HCT116 (cell line): ENCODE results near the gene ANXA5. TPM values are rescaled to one million over a fixed set of nuclear protein-coding genes. Genes with fewer than 3 reads are reported as not detected.
"Not testable (repeated sequence)": the region's sequence is repeated elsewhere in the genome, so short reads cannot be mapped to it uniquely, and the experiment has no call there.

Experiments used
- ATAC-seq: fragments of 200-7000 bp; cut with Tn5 transposase; 2 replicates; pipeline ENCODE4 v1.9.1; 2020; ENCODE audit warnings: mild to moderate bottlenecking, moderate library complexity
- BruUV-seq: library from RNA; stranded (reverse); fragments of 400-500 nt; replicated peaks from 2 replicates; lab custom pipeline; 2021; lab: Mats Ljungman, UMichigan
- CTCF ChIA-PET: fragments of 300-600 bp; sonication (Branson Sonifier 250); formaldehyde crosslinking; loops from one replicate; lab custom pipeline; 2021; ENCODE audit warnings: antibody characterized with exemption; lab: Charles Lee
- POLR2A ChIA-PET: fragments of 300-600, 350-600 bp; sonication (Branson Sonifier 250); formaldehyde crosslinking; loops from one replicate; lab custom pipeline; 2021; ENCODE audit warnings: antibody characterized with exemption; lab: Charles Lee
- RAD21 ChIA-PET, 2 experiments: fragments of 300-600 bp; sonication (Branson Sonifier 250); formaldehyde crosslinking; loops; one replicate each; lab custom pipeline; 2023; ENCODE audit warnings: low total read pairs in 2 of 2; ENCODE audit not compliant: uncharacterized antibody in 2 of 2, unreplicated experiment in 2 of 2, low non-redundant PET in 1 of 2; lab: Charles Lee
- DNase-seq: peaks from one replicate; pipeline ENCODE4 v3.0.0-alpha.2; 2010; ENCODE audit warnings: low read depth, low spot score
- H2AFZ ChIP-seq: fragments of 200-600 bp; shearing (Covaris generic), sonication (generic); 2 replicates; pipeline ENCODE4 v1.6.1; 2017; ENCODE audit warnings: low read depth, mixed run types, mixed read lengths, antibody characterized with exemption, low read length; ENCODE audit not compliant: poor library complexity, severe bottlenecking
- H3K27ac ChIP-seq: 2 replicates; pipeline ENCODE4 v1.5.1; 2012; ENCODE audit warnings: low read depth, low read length
- H3K27me3 ChIP-seq: fragments of 200-600 bp; sonication (generic); 2 replicates; pipeline ENCODE4 v1.6.1; 2016; ENCODE audit warnings: mixed run types, low read length, mixed read lengths; ENCODE audit not compliant: insufficient read depth
- H3K36me3 ChIP-seq, 2 experiments: fragments of 200-500 bp in 1 of 2; fragments of 200-600 bp in 1 of 2; sonication (Bioruptor generic) in 1 of 2; sonication (generic) in 1 of 2; 2 replicates each; pipeline versions ENCODE4 v1.5.1 to v1.6.1; 2014 to 2016; ENCODE audit warnings: low read length in 2 of 2, inconsistent platforms in 1 of 2, mixed read lengths in 1 of 2, mixed run types in 1 of 2; ENCODE audit not compliant: insufficient read depth in 2 of 2, control insufficient read depth in 1 of 2
- H3K4me1 ChIP-seq, 2 experiments: fragments of 200-600 bp in 1 of 2; sonication (generic) in 1 of 2; 2 replicates each; pipeline versions ENCODE4 v1.5.1 to v1.6.1; 2012 to 2017; ENCODE audit warnings: low read length in 2 of 2, inconsistent platforms in 1 of 2, mild to moderate bottlenecking in 1 of 2, mixed read lengths in 1 of 2, mixed run types in 1 of 2, moderate library complexity in 1 of 2; ENCODE audit not compliant: insufficient read depth in 2 of 2, control insufficient read depth in 1 of 2
- H3K4me2 ChIP-seq: fragments of 200-600 bp; sonication (generic); 2 replicates; pipeline ENCODE4 v1.6.1; 2017; ENCODE audit warnings: mixed run types, low read length, mixed read lengths
- H3K4me3 ChIP-seq, 2 experiments: fragments of 200-600 bp in 1 of 2; sonication (generic) in 1 of 2; replicated peaks in 1 of 2; 2 replicates each; pipeline ENCODE4 v1.5.1; 2011 to 2016; ENCODE audit warnings: low read length in 2 of 2, control low read depth in 1 of 2, low read depth in 1 of 2, mild to moderate bottlenecking in 1 of 2, mixed read lengths in 1 of 2, mixed run types in 1 of 2
- H3K79me2 ChIP-seq: fragments of 200-600 bp; sonication (generic); 2 replicates; pipeline ENCODE4 v1.6.1; 2017; ENCODE audit warnings: mild to moderate bottlenecking, mixed run types, low read length, moderate library complexity, mixed read lengths; ENCODE audit not compliant: insufficient read depth
- H3K9ac ChIP-seq: fragments of 200-600 bp; sonication (generic); 2 replicates; pipeline ENCODE4 v1.6.1; 2016; ENCODE audit warnings: low read length, mixed read lengths
- H3K9me2 ChIP-seq: fragments of 200-600 bp; sonication (generic), shearing (Covaris generic); 2 replicates; pipeline ENCODE4 v1.6.1; 2017; ENCODE audit warnings: mixed run types, mild to moderate bottlenecking, moderate library complexity; ENCODE audit not compliant: insufficient read depth
- H3K9me3 ChIP-seq, 2 experiments: fragments of 200-500 bp in 1 of 2; fragments of 200-600 bp in 1 of 2; sonication (Bioruptor generic) in 1 of 2; sonication (generic) in 1 of 2; 2 replicates each; pipeline ENCODE4 v1.6.1; 2014 to 2017; ENCODE audit warnings: low read length in 2 of 2, mixed read lengths in 2 of 2, inconsistent platforms in 1 of 2, low read depth in 1 of 2, mild to moderate bottlenecking in 1 of 2, mixed run types in 1 of 2, moderate library complexity in 1 of 2; ENCODE audit not compliant: control insufficient read depth in 1 of 2, insufficient read depth in 1 of 2
- H4K20me1 ChIP-seq: fragments of 200-600 bp; sonication (generic), shearing (Covaris generic); 2 replicates; pipeline ENCODE4 v1.6.1; 2017; ENCODE audit warnings: mixed run types, mild to moderate bottlenecking, moderate library complexity; ENCODE audit not compliant: insufficient read depth
- CEBPB ChIP-seq: IDR thresholded peaks from 2 replicates; pipeline ENCODE4 v1.6.1; 2012; ENCODE audit warnings: low read depth
- EZH2 ChIP-seq: fragments of 200-600 bp; sonication (generic); IDR thresholded peaks from 2 replicates; pipeline ENCODE4 v1.6.1; 2017; ENCODE audit warnings: antibody characterized with exemption, mixed run types
- intact Hi-C: fragments of 100-400 bp; cut with micrococcal nuclease; formaldehyde crosslinking; loops from 2 replicates; pipeline ENCODE4 v1.10.0; 2022
- total RNA-seq: library from RNA; stranded (reverse); gene quantifications from one replicate; pipeline ENCODE4 v1.2.1, GENCODE V29; 2021; ENCODE audit not compliant: unreplicated experiment

Gene ANXA5
- total RNA-seq, 1 experiment from 2014 or later, result 186 TPM

GRCh38 chr4:121660175-121660933 lies 36.4 kb downstream of the ANXA5 start:
- DNase-seq, H3K79me2 ChIP-seq, H3K9ac ChIP-seq, H3K9me3 ChIP-seq, H3K9me2 ChIP-seq, H3K4me2 ChIP-seq, POLR2A ChIA-PET, BruUV-seq, CTCF ChIA-PET, H3K4me3 ChIP-seq, H3K36me3 ChIP-seq, intact Hi-C loops, H3K27me3 ChIP-seq, RAD21 ChIA-PET, H3K4me1 ChIP-seq, H2AFZ ChIP-seq, H3K27ac ChIP-seq, H4K20me1 ChIP-seq, ATAC-seq: not testable (repeated sequence)

DNA sequence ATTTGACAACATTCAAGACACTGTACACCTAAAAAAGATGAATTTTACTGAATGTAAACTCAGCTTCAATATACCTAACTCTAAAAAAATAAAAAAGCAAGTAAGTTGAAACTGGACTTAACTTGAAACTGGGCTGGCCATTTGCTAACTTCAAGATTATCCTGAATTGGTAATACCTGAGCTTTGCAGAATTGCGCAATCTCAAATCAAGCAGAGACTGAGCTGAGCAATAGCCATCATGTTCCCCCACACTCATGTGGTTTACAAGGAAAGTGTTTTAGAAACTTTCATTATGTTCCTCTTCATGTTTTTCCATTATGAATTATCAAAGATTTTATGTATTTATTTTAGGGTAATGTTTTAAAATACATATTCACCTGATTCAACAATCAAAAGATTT lies 38.7 kb downstream of the ANXA5 start:
- H3K79me2 ChIP-seq, result no peaks in the 10 kb centered on the region
- intact Hi-C loops, result loop anchor here (5.0 to 10.0 kb wide), 3 partner anchors 196 to 1503 kb away; no protein-coding TSS in a partner anchor
- H2AFZ ChIP-seq, result no peak overlapping the region
- H3K36me3 ChIP-seq, result no peaks in the 10 kb centered on the region
- TF ChIP-seq EZH2 (no peak), CEBPB (peak; percentile 81)
- H3K9ac ChIP-seq, result no peak overlapping the region
- DNase-seq (no peak), ATAC-seq (no peak)
- H3K9me2 ChIP-seq, result no peaks in the 10 kb centered on the region
- no peaks in the 10 kb centered on the region for H3K27me3 ChIP-seq
- BruUV-seq, result no TSS peak
- no peak overlapping the region for H3K27ac ChIP-seq
- H3K4me3 ChIP-seq, result no peak overlapping the region
- no peaks in the 10 kb centered on the region for H4K20me1 ChIP-seq
- ChIA-PET POLR2A (no interaction called here), CTCF (no interaction called here), RAD21 (no interaction called here)
- H3K4me2 ChIP-seq, result no peak overlapping the region
- no peaks in the 10 kb centered on the region for H3K4me1 ChIP-seq
- H3K9me3 ChIP-seq, result no peaks in the 10 kb centered on the region
